Middle frontal gyrus (tissue), 1 donor: ENCODE measurements around the gene MTIF3.

Source experiments
- DNase-seq: peaks from one replicate; pipeline ENCODE4 v3.0.0-alpha.2; 2015; ENCODE audit warnings: low spot score; ENCODE audit errors: extremely low spot score

MTIF3 gene

GRCh38 chr13:27449936-27450828, at the start of gene MTIF3:
MTIF3 (minus strand) TSS chr13:27450564; CDS start chr13:27440448, 10,116 bp downstream.
- DNase-seq = peak; percentile 87

GRCh38 chr13:27497563-27498230, 47.3 kb upstream of the MTIF3 start:
- DNase-seq = no peak

- DNase-seq = no peak
Measured at GRCh38 chr13:27496536-27497273, 46.3 kb upstream of the MTIF3 start.

GRCh38 chr13:27496006-27496405, 45.6 kb upstream of the MTIF3 start:
- no peak for DNase-seq

GRCh38 chr13:27495551-27495950, 45.2 kb upstream of the MTIF3 start:
- no peak for DNase-seq

GRCh38 chr13:27493981-27494380, 43.6 kb upstream of the MTIF3 start:
- peak; percentile 51 for DNase-seq

- no peak for DNase-seq
Measured at GRCh38 chr13:27489456-27489855, 39.1 kb upstream of the MTIF3 start.

GRCh38 chr13:27487776-27488175, 37.4 kb upstream of the MTIF3 start:
- DNase-seq = no peak

GRCh38 chr13:27483421-27483820, 33.1 kb upstream of the MTIF3 start:
- DNase-seq = no peak

- DNase-seq = no peak
Measured at GRCh38 chr13:27482983-27483382, 32.6 kb upstream of the MTIF3 start.

GRCh38 chr13:27481766-27482165, 31.4 kb upstream of the MTIF3 start:
- no peak for DNase-seq

- no peak for DNase-seq
Measured at GRCh38 chr13:27476943-27477703, 26.8 kb upstream of the MTIF3 start.

GRCh38 chr13:27474751-27475268, 24.4 kb upstream of the MTIF3 start:
- no peak for DNase-seq

GRCh38 chr13:27472941-27473340, 22.6 kb upstream of the MTIF3 start:
- no peak for DNase-seq

GRCh38 chr13:27472441-27472840, 22.1 kb upstream of the MTIF3 start:
- DNase-seq = no peak

GRCh38 chr13:27470075-27470820, 19.9 kb upstream of the MTIF3 start:
- DNase-seq = no peak

GRCh38 chr13:27466513-27466912, 16.1 kb upstream of the MTIF3 start:
- DNase-seq = no peak

- no peak for DNase-seq
Measured at GRCh38 chr13:27465611-27466010, 15.2 kb upstream of the MTIF3 start.

GRCh38 chr13:27463500-27463899, 13.1 kb upstream of the MTIF3 start:
- DNase-seq = no peak

GRCh38 chr13:27461940-27462584, 11.7 kb upstream of the MTIF3 start:
- DNase-seq = no peak
